Endothelial cell of umbilical vein (primary cell): ENCODE measurements around the gene KCNC4. TPM values are rescaled to one million over a fixed set of nuclear protein-coding genes. Genes with fewer than 3 reads are reported as not detected.

Experiments
- BruUV-seq: library from RNA; stranded (reverse); fragments of 400-500 nt; replicated peaks from 2 replicates; lab custom pipeline; 2021; lab: Mats Ljungman, UMichigan
- CTCF ChIA-PET: fragments of 300-600, 350-600 bp; sonication (Branson Sonifier 250); formaldehyde crosslinking; loops from one replicate; lab custom pipeline; 2021; ENCODE audit warnings: antibody characterized with exemption, inconsistent platforms; lab: Charles Lee
- POLR2A ChIA-PET: fragments of 300-600, 350-600 bp; sonication (Branson Sonifier 250); formaldehyde crosslinking; loops from one replicate; lab custom pipeline; 2021; ENCODE audit warnings: antibody characterized with exemption, inconsistent platforms; lab: Charles Lee
- DNase-seq: peaks from one replicate; pipeline ENCODE4 v3.0.0-alpha.2; 2011; ENCODE audit warnings: low read depth, low spot score
- FAIRE-seq: peaks from 2 replicates; lab custom pipeline; 2011; peaks lifted over from hg19 to GRCh38; lab: Jason Lieb, UNC
- H2AFZ ChIP-seq: 2 replicates; pipeline ENCODE4 v1.6.0; 2012; ENCODE audit warnings: low read depth, low read length, control low read depth, inconsistent platforms
- H3K27ac ChIP-seq: 2 replicates; pipeline ENCODE4 v1.5.1; 2011; ENCODE audit warnings: low read depth, mild to moderate bottlenecking, control low read depth, low read length, moderate library complexity; ENCODE audit not compliant: insufficient read depth
- H3K27me3 ChIP-seq, 2 experiments: 2 replicates each; pipeline versions ENCODE4 v1.6.0 to v1.6.1; 2011; ENCODE audit warnings: low read length in 2 of 2, mixed read lengths in 1 of 2; ENCODE audit not compliant: control insufficient read depth in 2 of 2, insufficient read depth in 2 of 2
- H3K36me3 ChIP-seq, 2 experiments: 2 replicates in 1 of 2; 3 replicates in 1 of 2; pipeline ENCODE4 v1.5.1; 2011; ENCODE audit warnings: low read length in 2 of 2, mild to moderate bottlenecking in 1 of 2, moderate library complexity in 1 of 2; ENCODE audit not compliant: control insufficient read depth in 2 of 2, insufficient read depth in 2 of 2; ENCODE audit errors: extremely low read depth in 1 of 2
- H3K4me1 ChIP-seq: 3 replicates; pipeline ENCODE4 v1.5.1; 2011; ENCODE audit warnings: mild to moderate bottlenecking, low read length; ENCODE audit not compliant: control insufficient read depth, insufficient read depth; ENCODE audit errors: extremely low read depth
- H3K4me2 ChIP-seq: 2 replicates; pipeline ENCODE4 v1.6.1; 2011; ENCODE audit warnings: low read length, control low read depth, mixed read lengths; ENCODE audit not compliant: insufficient read depth
- H3K4me3 ChIP-seq, 3 experiments: fragments of 200-600 bp in 1 of 3; sonication (generic), shearing (Covaris generic) in 1 of 3; replicated peaks in 1 of 3; 2 replicates each; pipeline ENCODE4 v1.5.1; 2011 to 2016; ENCODE audit warnings: control low read depth in 3 of 3, low read length in 3 of 3, mild to moderate bottlenecking in 2 of 3, inconsistent platforms in 1 of 3, low read depth in 1 of 3, moderate library complexity in 1 of 3; ENCODE audit not compliant: insufficient read depth in 1 of 3
- H3K79me2 ChIP-seq: 2 replicates; pipeline ENCODE4 v1.6.0; 2012; ENCODE audit warnings: low read length, inconsistent platforms; ENCODE audit not compliant: control insufficient read depth, insufficient read depth
- H3K9ac ChIP-seq: replicated peaks from 2 replicates; pipeline ENCODE3; 2011; ENCODE audit warnings: low read length, control low read depth; ENCODE audit not compliant: insufficient read depth; ENCODE audit errors: extremely low read depth
- H3K9me1 ChIP-seq: replicated peaks from 3 replicates; pipeline ENCODE4 v1.6.0; 2011; ENCODE audit warnings: mild to moderate bottlenecking, low read length; ENCODE audit not compliant: control insufficient read depth, insufficient read depth; ENCODE audit errors: extremely low read depth
- H3K9me3 ChIP-seq: replicated peaks from 2 replicates; pipeline ENCODE4 v1.5.1; 2012; ENCODE audit warnings: low read length, inconsistent platforms; ENCODE audit not compliant: control insufficient read depth, insufficient read depth
- H4K20me1 ChIP-seq: replicated peaks from 2 replicates; pipeline ENCODE3; 2011; ENCODE audit warnings: mild to moderate bottlenecking, low read length; ENCODE audit not compliant: control insufficient read depth, insufficient read depth; ENCODE audit errors: extremely low read depth
- EZH2 ChIP-seq: IDR thresholded peaks from 2 replicates; pipeline ENCODE4 v1.6.1; 2012; ENCODE audit warnings: borderline replicate concordance, low read depth, mild to moderate bottlenecking, moderate library complexity, low read length, inconsistent platforms; ENCODE audit not compliant: severe bottlenecking
- FOS ChIP-seq: IDR thresholded peaks from 2 replicates; pipeline ENCODE4 v1.6.1; 2011; ENCODE audit warnings: mild to moderate bottlenecking, low read length, moderate library complexity, borderline replicate concordance; ENCODE audit not compliant: insufficient read depth
- GATA2 ChIP-seq: IDR thresholded peaks from 2 replicates; pipeline ENCODE4 v1.7.0; 2011; ENCODE audit warnings: low read depth, mild to moderate bottlenecking, moderate library complexity, mixed read lengths, low read length; ENCODE audit not compliant: insufficient read length, insufficient read depth
- JUN ChIP-seq: IDR thresholded peaks from 2 replicates; pipeline ENCODE4 v1.6.1; 2011; ENCODE audit warnings: borderline replicate concordance, low read depth; ENCODE audit not compliant: insufficient read length, insufficient read depth
- MAX ChIP-seq: IDR thresholded peaks from 2 replicates; pipeline ENCODE4 v1.6.1; 2011; ENCODE audit not compliant: insufficient read depth, insufficient read length
- MYC ChIP-seq: IDR thresholded peaks from one replicate; pipeline ENCODE4 v1.6.1; 2011; ENCODE audit warnings: mild to moderate bottlenecking, low read depth, low read length
- POLR2A ChIP-seq: IDR thresholded peaks from 2 replicates; pipeline ENCODE4 v1.6.1; 2012; ENCODE audit warnings: low read depth, mild to moderate bottlenecking, control low read depth, low read length
- POLR2AphosphoS5 ChIP-seq: IDR thresholded peaks from 2 replicates; pipeline ENCODE4 v1.6.1; 2012; ENCODE audit warnings: low read depth, mild to moderate bottlenecking, control low read depth, low read length, moderate library complexity; ENCODE audit not compliant: insufficient read depth
- dilution Hi-C: fragments of 300-500 bp; cut with MboI; formaldehyde crosslinking; loops from one replicate; pipeline ENCODE4 v1.15.0; 2019; ENCODE audit warnings: low sequenced_read_pairs; ENCODE audit not compliant: extremely low pct_ligation_motif_present
- intact Hi-C: fragments of 100-400 bp; cut with micrococcal nuclease; formaldehyde crosslinking; loops from one replicate; pipeline ENCODE4 v1.10.0; 2022
- polyA plus RNA-seq, 4 experiments: library from polyadenylated mRNA; depleted of rRNA in 3 of 4; stranded (reverse) in 3 of 4; unstranded in 1 of 4; fragments of >200 nt; gene quantifications; 2 replicates each; pipeline versions ENCODE4 v1.2.1 to v1.2.3, GENCODE V29; 2011 to 2012; ENCODE audit warnings: missing spikeins in 1 of 4
- total RNA-seq: library from RNA; stranded (reverse); gene quantifications from 2 replicates; pipeline ENCODE4 v1.2.3, GENCODE V29; 2021
- TF ChIP-seq, protein P1 (sequence below), 2 donors: IDR thresholded peaks; 1 replicate in 1 of 2; 2 replicates in 1 of 2; pipeline ENCODE4 v1.5.1; 2011; ENCODE audit warnings: low read length in 2 of 2, mild to moderate bottlenecking in 2 of 2, moderate library complexity in 2 of 2, control low read depth in 1 of 2, inconsistent platforms in 1 of 2, low read depth in 1 of 2; ENCODE audit not compliant: insufficient read depth in 1 of 2; ENCODE audit errors: extremely low read depth in 1 of 2

KCNC4 gene
- total and polyA plus RNA-seq, 2 donors (not counting 3 experiments of a cell fraction or from before 2014, with no cell fraction given), result 6.7 to 22.5 TPM

DNA sequence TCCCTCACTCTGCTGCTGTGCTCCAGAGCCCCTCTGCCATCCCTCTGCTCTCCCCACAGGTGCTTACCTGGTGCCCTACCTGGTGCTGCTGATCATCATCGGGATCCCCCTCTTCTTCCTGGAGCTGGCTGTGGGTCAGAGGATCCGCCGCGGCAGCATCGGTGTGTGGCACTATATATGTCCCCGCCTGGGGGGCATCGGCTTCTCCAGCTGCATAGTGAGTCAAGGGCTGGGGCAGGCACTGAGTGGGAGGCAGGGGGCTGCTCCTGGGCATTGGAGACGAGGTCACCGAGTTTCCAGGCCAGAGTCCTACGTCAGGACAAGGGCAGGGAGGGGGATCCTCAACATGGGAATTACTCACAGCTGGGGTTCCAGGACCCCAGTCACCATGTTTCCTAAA, 38.1 kb upstream of the KCNC4 start:
- intact Hi-C loops, result no loop called here
- H3K27me3 ChIP-seq, result peaks cover 0 to 4% of the 10 kb centered on the region in 2 experiments
- H3K4me2 ChIP-seq, result no peak overlapping the region
- BruUV-seq, result no TSS peak
- no peaks in the 10 kb centered on the region for H3K9me3 ChIP-seq
- H3K36me3 ChIP-seq, result no peaks in the 10 kb centered on the region
- TF ChIP-seq FOS (no peak), EZH2 (no peak), GATA2 (no peak), JUN (no peak), MYC (no peak), POLR2AphosphoS5 (no peak), POLR2A (no peak), MAX (no peak)
- TF ChIP-seq, protein P1, sequence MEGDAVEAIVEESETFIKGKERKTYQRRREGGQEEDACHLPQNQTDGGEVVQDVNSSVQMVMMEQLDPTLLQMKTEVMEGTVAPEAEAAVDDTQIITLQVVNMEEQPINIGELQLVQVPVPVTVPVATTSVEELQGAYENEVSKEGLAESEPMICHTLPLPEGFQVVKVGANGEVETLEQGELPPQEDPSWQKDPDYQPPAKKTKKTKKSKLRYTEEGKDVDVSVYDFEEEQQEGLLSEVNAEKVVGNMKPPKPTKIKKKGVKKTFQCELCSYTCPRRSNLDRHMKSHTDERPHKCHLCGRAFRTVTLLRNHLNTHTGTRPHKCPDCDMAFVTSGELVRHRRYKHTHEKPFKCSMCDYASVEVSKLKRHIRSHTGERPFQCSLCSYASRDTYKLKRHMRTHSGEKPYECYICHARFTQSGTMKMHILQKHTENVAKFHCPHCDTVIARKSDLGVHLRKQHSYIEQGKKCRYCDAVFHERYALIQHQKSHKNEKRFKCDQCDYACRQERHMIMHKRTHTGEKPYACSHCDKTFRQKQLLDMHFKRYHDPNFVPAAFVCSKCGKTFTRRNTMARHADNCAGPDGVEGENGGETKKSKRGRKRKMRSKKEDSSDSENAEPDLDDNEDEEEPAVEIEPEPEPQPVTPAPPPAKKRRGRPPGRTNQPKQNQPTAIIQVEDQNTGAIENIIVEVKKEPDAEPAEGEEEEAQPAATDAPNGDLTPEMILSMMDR (IDR thresholded peaks at IDR 0.05; ENCODE audit: extremely low read depth in 1 of 2, insufficient read depth in 1 of 2, low read depth in 1 of 2, low read length in 2 of 2), result no peak
- no peaks in the 10 kb centered on the region for H3K9me1 ChIP-seq
- no peaks in the 10 kb centered on the region for H4K20me1 ChIP-seq
- no peaks in the 10 kb centered on the region for H3K79me2 ChIP-seq
- no peak overlapping the region for H3K4me3 ChIP-seq
- no peak overlapping the region for H3K9ac ChIP-seq
- DNase-seq (no peak), FAIRE-seq (no peak)
- H2AFZ ChIP-seq, result no peak overlapping the region
- no peak overlapping the region for H3K27ac ChIP-seq
- CTCF ChIA-PET, result interaction anchor here (0.7 to 0.9 kb wide), 2 partner anchors 31 to 140 kb away, joined by 3 read pairs; no protein-coding TSS in a partner anchor
- dilution Hi-C loops, result no loop called here
- POLR2A ChIA-PET, result no interaction called here
- no peaks in the 10 kb centered on the region for H3K4me1 ChIP-seq
